Measurements from ENCODE around the gene KRTAP10-6. TPM values are rescaled to one million over a fixed set of nuclear protein-coding genes. Genes with fewer than 3 reads are reported as not detected.
A peak's percentile ranks its signal among the peaks of the same experiment; 100 is the strongest.
"Not testable (repeated sequence)": the region's sequence is repeated elsewhere in the genome, so short reads cannot be mapped to it uniquely, and the experiment has no call there.

Gene KRTAP10-6
- total RNA-seq, 1 experiment from 2014 or later: 0.39 TPM

DNA sequence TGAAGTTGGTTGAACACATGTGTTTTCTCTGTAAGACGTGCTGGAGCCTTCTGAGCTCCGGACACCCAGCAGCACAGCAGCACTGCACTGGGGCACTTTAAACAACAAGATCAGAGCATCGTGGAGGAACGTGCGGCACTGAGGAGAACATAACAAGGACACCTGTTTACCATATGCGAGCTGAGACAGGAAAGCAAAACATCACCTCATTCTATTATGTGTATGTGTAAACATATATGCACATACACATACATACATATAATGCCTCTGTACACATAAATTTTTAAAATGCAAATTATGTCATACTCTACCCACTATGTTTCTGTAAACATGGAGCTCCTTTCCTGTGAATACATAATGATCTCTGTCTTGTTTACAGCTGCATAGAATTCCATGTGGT lies 3.2 kb upstream of the KRTAP10-6 start:
- Histone ChIP-seq H3K4me1 (ENCODE audit: insufficient read depth, low read length, poor library complexity, severe bottlenecking) (no peaks in the 10 kb centered on the region), H3K4me3 (ENCODE audit: low read depth, low read length, poor library complexity, severe bottlenecking) (no peak overlapping the region), H3K36me3 (ENCODE audit: insufficient read depth, low read length, poor library complexity, severe bottlenecking) (no peaks in the 10 kb centered on the region), H3K9me3 (ENCODE audit: low read depth, low read length, poor library complexity, severe bottlenecking) (peaks cover 3% of the 10 kb centered on the region), H3K27ac (ENCODE audit: low read depth, low read length, poor library complexity, severe bottlenecking) (no peak overlapping the region), H3K27me3 (replicated peaks; ENCODE audit: insufficient read depth, low read depth, low read length, poor library complexity) (no peaks in the 10 kb centered on the region)
- DNase-seq (ENCODE audit: low spot score): no peak
- ChIA-PET POLR2A (ENCODE audit: low non-redundant PET) (interaction anchor here (0.6 kb wide), 1 partner anchor 128 kb away, joined by 3 read pairs; no protein-coding TSS in a partner anchor), CTCF (no interaction called here)
- no peak for TF ChIP-seq EZH2 (IDR thresholded peaks at IDR 0.05; ENCODE audit: borderline replicate concordance, low read depth, low read length, poor library complexity, severe bottlenecking)
- TF ChIP-seq, protein P1, sequence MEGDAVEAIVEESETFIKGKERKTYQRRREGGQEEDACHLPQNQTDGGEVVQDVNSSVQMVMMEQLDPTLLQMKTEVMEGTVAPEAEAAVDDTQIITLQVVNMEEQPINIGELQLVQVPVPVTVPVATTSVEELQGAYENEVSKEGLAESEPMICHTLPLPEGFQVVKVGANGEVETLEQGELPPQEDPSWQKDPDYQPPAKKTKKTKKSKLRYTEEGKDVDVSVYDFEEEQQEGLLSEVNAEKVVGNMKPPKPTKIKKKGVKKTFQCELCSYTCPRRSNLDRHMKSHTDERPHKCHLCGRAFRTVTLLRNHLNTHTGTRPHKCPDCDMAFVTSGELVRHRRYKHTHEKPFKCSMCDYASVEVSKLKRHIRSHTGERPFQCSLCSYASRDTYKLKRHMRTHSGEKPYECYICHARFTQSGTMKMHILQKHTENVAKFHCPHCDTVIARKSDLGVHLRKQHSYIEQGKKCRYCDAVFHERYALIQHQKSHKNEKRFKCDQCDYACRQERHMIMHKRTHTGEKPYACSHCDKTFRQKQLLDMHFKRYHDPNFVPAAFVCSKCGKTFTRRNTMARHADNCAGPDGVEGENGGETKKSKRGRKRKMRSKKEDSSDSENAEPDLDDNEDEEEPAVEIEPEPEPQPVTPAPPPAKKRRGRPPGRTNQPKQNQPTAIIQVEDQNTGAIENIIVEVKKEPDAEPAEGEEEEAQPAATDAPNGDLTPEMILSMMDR (conservative IDR thresholded peaks at IDR 0.05; ENCODE audit: low read depth, low read length): no peak
- no TSS peak for BruUV-seq (replicated peaks)
- intact Hi-C loops (cut with micrococcal nuclease; ENCODE audit: unreplicated experiment): no loop called here

DNA sequence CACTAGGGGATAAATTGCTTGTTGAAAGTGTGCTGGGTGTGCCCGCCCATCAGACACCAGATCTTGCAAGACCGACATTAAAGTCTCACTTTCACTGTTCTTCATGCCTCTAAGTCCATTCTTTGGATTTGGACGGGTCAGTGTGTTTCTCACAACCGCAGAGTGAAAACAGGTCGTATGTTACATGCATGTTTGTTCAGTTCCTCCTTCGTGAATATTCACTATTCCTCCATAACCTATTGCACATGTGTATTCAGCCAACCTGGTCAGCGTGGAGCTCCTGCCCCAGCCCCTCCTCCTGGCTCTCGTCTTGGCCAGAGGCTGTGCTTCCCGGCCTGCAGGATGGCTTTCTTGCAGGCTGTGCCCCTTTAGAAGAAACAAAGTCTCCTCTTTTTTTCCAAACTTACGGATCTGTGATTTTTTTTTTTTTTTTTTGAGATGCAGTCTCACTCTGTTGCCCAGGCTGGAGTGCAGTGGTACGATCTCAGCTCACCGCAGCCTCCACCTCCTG lies 2.2 kb upstream of the KRTAP10-6 start:
- H3K27ac ChIP-seq (ENCODE audit: low read depth, low read length, poor library complexity, severe bottlenecking): no peak overlapping the region

DNA sequence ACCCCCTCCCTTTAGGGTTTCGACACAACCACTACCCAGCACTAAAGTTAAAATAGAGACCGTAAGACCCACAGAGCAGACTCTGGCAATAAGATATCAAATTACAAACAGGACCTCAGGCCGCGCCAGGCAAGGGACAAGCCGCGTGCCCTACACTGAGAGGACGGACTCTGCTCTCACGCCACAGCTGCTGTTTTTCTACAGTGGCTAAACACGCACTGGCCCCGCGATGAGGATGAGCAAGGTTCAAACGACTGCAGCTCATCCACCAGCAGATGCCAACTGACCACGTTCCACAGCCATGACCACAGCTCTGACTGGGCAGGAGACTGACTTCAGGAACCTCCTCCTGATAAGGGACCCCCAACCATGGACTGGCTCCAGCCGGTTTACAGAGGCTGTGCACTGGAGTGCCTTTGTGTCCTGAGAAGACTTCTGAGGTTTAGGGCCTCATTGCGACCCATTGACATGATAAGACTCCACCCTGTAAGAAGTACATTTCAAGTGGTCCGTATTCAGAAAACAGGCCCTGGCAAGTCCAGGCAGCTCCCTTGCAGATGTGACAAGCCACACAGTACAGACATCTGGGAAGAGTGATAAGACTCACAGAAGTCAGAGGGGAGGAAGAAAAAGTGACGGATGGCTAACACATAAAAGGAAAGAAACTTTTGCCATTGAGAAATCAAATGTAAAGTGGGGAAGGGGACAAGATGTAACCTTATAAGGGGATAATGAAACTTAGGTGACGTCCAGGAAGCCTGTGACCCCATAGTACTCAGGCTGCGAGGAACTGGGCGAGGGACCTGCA lies 1.5 kb upstream of the KRTAP10-6 start:
- no peaks in the 10 kb centered on the region for H3K27me3 ChIP-seq (replicated peaks; ENCODE audit: insufficient read depth, low read depth, low read length, poor library complexity)
- H3K27ac ChIP-seq (ENCODE audit: low read depth, low read length, poor library complexity, severe bottlenecking): no peak overlapping the region
- intact Hi-C loops (cut with micrococcal nuclease; ENCODE audit: unreplicated experiment): no loop called here
- H3K4me3 ChIP-seq (ENCODE audit: low read depth, low read length, poor library complexity, severe bottlenecking): no peak overlapping the region
- no peaks in the 10 kb centered on the region for H3K4me1 ChIP-seq (ENCODE audit: insufficient read depth, low read length, poor library complexity, severe bottlenecking)
- ChIA-PET CTCF (no interaction called here), POLR2A (ENCODE audit: low non-redundant PET) (no interaction called here)
- no peak for DNase-seq (ENCODE audit: low spot score)
- BruUV-seq (replicated peaks): no TSS peak
- H3K9me3 ChIP-seq (ENCODE audit: low read depth, low read length, poor library complexity, severe bottlenecking): peaks cover 2% of the 10 kb centered on the region
- H3K36me3 ChIP-seq (ENCODE audit: insufficient read depth, low read length, poor library complexity, severe bottlenecking): no peaks in the 10 kb centered on the region
- TF ChIP-seq, protein P1 (conservative IDR thresholded peaks at IDR 0.05; ENCODE audit: low read depth, low read length): no peak
- no peak for TF ChIP-seq EZH2 (IDR thresholded peaks at IDR 0.05; ENCODE audit: borderline replicate concordance, low read depth, low read length, poor library complexity, severe bottlenecking)

More for the DNA sequence above, 2.2 kb upstream of the KRTAP10-6 start:
- no TSS peak for BruUV-seq (replicated peaks)
- H3K9me3 ChIP-seq (ENCODE audit: low read depth, low read length, poor library complexity, severe bottlenecking): peaks cover 3% of the 10 kb centered on the region
- H3K4me1 ChIP-seq (ENCODE audit: insufficient read depth, low read length, poor library complexity, severe bottlenecking): no peaks in the 10 kb centered on the region
- intact Hi-C loops (cut with micrococcal nuclease; ENCODE audit: unreplicated experiment): no loop called here
- no peak for DNase-seq (ENCODE audit: low spot score)
- H3K27me3 ChIP-seq (replicated peaks; ENCODE audit: insufficient read depth, low read depth, low read length, poor library complexity): no peaks in the 10 kb centered on the region
- ChIA-PET CTCF (no interaction called here), POLR2A (ENCODE audit: low non-redundant PET) (no interaction called here)
- H3K36me3 ChIP-seq (ENCODE audit: insufficient read depth, low read length, poor library complexity, severe bottlenecking): no peaks in the 10 kb centered on the region
- H3K4me3 ChIP-seq (ENCODE audit: low read depth, low read length, poor library complexity, severe bottlenecking): no peak overlapping the region
- TF ChIP-seq, protein P1 (conservative IDR thresholded peaks at IDR 0.05; ENCODE audit: low read depth, low read length): no peak
- TF ChIP-seq EZH2 (IDR thresholded peaks at IDR 0.05; ENCODE audit: borderline replicate concordance, low read depth, low read length, poor library complexity, severe bottlenecking): no peak

DNA sequence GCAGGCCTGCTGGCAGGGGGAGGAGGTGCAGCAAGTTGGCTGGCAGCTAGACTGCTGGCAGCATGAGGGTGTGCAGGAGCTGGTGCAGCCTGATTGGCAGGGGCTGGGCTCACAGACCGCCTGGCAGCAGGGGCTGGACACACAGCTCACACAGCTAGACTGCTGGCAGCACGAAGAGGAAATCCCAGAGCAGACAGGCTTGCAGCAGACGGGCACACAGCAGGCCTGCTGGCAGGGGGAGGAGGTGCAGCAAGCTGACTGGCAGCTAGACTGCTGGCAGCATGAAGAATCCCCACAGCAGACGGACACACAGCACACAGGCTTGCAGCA lies 539 bp downstream of the KRTAP10-6 start:
- H3K9me3 ChIP-seq (ENCODE audit: low read depth, low read length, poor library complexity, severe bottlenecking); H3K27ac ChIP-seq (ENCODE audit: low read depth, low read length, poor library complexity, severe bottlenecking); intact Hi-C loops (cut with micrococcal nuclease; ENCODE audit: unreplicated experiment); POLR2A ChIA-PET (ENCODE audit: low non-redundant PET); BruUV-seq (replicated peaks); H3K4me3 ChIP-seq (ENCODE audit: low read depth, low read length, poor library complexity, severe bottlenecking); H3K27me3 ChIP-seq (replicated peaks; ENCODE audit: insufficient read depth, low read depth, low read length, poor library complexity); H3K4me1 ChIP-seq (ENCODE audit: insufficient read depth, low read length, poor library complexity, severe bottlenecking); H3K36me3 ChIP-seq (ENCODE audit: insufficient read depth, low read length, poor library complexity, severe bottlenecking): not testable (repeated sequence)
- CTCF ChIA-PET: interaction anchor here (1.2 kb wide), 1 partner anchor 81 kb away, joined by 3 read pairs; no protein-coding TSS in a partner anchor
- peak; percentile 22 for DNase-seq (ENCODE audit: low spot score)

DNA sequence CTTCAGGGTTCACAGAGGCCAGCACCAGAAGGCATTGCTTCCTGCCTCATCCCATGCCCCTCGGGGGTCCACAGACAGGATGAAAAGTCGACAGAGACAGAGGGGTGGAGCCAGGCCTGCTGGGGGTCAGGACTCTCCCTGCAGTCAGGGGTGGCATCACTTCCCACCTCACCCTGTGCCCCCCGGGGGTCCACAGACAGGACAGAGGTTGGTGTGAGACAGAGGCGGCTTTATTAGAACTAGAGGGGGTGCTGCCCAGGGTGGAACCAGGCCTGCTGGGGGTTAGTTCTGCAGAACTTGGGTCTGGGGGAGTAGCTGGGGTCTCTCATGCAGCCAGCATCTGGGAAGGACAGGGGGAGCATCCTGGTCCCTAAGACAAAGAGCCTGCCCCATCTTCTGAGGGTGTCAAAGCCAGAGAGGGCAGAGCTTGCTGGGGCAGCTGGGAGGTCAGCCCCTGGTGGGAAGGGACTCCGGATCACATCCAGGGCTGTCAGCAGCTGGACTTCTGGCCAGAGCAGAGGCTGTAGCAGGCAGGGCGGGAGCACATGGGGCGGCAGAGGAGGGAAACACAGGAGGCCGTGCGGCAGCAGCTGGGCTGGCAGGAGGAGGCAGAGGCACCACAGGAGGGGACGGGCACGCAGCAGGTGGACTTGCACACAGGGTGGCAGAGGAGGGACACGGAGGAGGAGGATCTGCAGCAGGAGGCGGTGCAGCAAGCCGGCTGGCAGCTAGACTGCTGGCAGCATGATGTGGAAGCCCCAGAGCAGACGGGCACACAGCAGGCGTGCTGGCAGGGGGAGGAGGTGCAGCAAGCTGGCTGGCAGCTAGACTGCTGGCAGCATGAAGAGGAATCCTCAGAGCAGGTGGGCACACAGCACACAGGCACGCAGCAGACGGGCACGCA lies 1.2 kb downstream of the KRTAP10-6 start:
- CTCF ChIA-PET: interaction anchor here (1.2 kb wide), 1 partner anchor 80 kb away, joined by 3 read pairs; no protein-coding TSS in a partner anchor
- POLR2A ChIA-PET (ENCODE audit: low non-redundant PET); intact Hi-C loops (cut with micrococcal nuclease; ENCODE audit: unreplicated experiment): not testable (repeated sequence)

More for the DNA sequence above, 1.2 kb downstream of the KRTAP10-6 start:
- H3K9me3 ChIP-seq (ENCODE audit: low read depth, low read length, poor library complexity, severe bottlenecking); H3K27me3 ChIP-seq (replicated peaks; ENCODE audit: insufficient read depth, low read depth, low read length, poor library complexity); DNase-seq (ENCODE audit: low spot score); BruUV-seq (replicated peaks); H3K4me1 ChIP-seq (ENCODE audit: insufficient read depth, low read length, poor library complexity, severe bottlenecking); H3K27ac ChIP-seq (ENCODE audit: low read depth, low read length, poor library complexity, severe bottlenecking); H3K4me3 ChIP-seq (ENCODE audit: low read depth, low read length, poor library complexity, severe bottlenecking); H3K36me3 ChIP-seq (ENCODE audit: insufficient read depth, low read length, poor library complexity, severe bottlenecking): not testable (repeated sequence)
